Measurements from ENCODE around the gene AK2. TPM values are rescaled to one million over a fixed set of nuclear protein-coding genes. Genes with fewer than 3 reads are reported as not detected.
A peak's percentile ranks its signal among the peaks of the same experiment; 100 is the strongest.
"Not testable (repeated sequence)": the region's sequence is repeated elsewhere in the genome, so short reads cannot be mapped to it uniquely, and the experiment has no call there.

AK2 gene
- total RNA-seq, 1 experiment from 2014 or later = 213 TPM

GRCh38 chr1:32973458-32973857 is 63.2 kb downstream of the AK2 start:
- TSS peak; percentile 99 for BruUV-seq (replicated peaks)
- Histone ChIP-seq H3K9ac (ENCODE audit: low read length) (peak overlapping the region; percentile 55; the same call in 1 of the 2 replicates), H3K4me2 (ENCODE audit: low read length) (peak overlapping the region; percentile 89), H3K4me1 (ENCODE audit: insufficient read depth, low read length) (peaks cover 18% of the 10 kb centered on the region; the same call in 1 of the 2 replicates), H2AFZ (ENCODE audit: low read length) (peak overlapping the region; percentile 89; the same call in 1 of the 2 replicates)
- intact Hi-C loops (cut with micrococcal nuclease); DNase-seq; H3K36me3 ChIP-seq (ENCODE audit: low read depth, low read length); H4K20me1 ChIP-seq (ENCODE audit: low read length); H3K9me2 ChIP-seq (replicated peaks; ENCODE audit: low read length); ATAC-seq; H3K4me3 ChIP-seq (ENCODE audit: low read length); POLR2A ChIA-PET (ENCODE audit: unreplicated experiment); H3K79me2 ChIP-seq (ENCODE audit: low read length); H3K27me3 ChIP-seq (ENCODE audit: low read length); H3K9me3 ChIP-seq (ENCODE audit: low read length); CTCF ChIA-PET; H3F3A ChIP-seq (ENCODE audit: low read length, unreplicated experiment); H3K27ac ChIP-seq (ENCODE audit: low read length): not testable (repeated sequence)

- peak overlapping the region; percentile 89 for H2AFZ ChIP-seq (ENCODE audit: low read length)
Observed at GRCh38 chr1:32972814-32973428, 63.8 kb downstream of the AK2 start.

DNA sequence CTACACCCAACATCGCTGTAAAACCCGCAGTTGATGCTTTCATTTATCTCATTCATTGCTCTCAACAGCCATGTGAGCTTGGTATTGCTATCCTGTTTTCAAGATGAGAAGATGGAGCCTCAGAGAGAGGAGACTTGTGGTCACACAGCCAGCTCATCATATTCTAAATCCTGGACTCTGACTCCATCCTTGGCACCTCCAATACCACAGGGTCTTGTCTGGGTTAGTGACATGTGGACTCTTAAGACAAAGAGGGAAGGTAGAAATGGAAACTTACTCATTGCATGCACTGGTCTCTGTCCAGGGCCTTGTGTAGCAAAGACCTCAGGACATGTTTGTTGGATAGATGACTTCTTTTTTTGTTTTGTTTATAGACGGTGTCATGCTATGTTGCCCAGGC is 65.1 kb downstream of the AK2 start:
- no peaks in the 10 kb centered on the region for H4K20me1 ChIP-seq (ENCODE audit: low read length)
- H3K9me2 ChIP-seq (replicated peaks; ENCODE audit: low read length) = no peaks in the 10 kb centered on the region
- ATAC-seq (no peak), DNase-seq (no peak)
- TF ChIP-seq CTCF (conservative IDR thresholded peaks at IDR 0.05; ENCODE audit: low read depth, low read length) = no peak
- TF ChIP-seq EZH2 (IDR thresholded peaks at IDR 0.05; ENCODE audit: low read length, unreplicated experiment) = no peak
- TF ChIP-seq EZH2phosphoT487 (IDR thresholded peaks at IDR 0.05; ENCODE audit: borderline replicate concordance, low read length) = no peak
- H3K36me3 ChIP-seq (ENCODE audit: low read depth, low read length) = no peaks in the 10 kb centered on the region
- H3K79me2 ChIP-seq (ENCODE audit: low read length) = no peaks in the 10 kb centered on the region
- no peak overlapping the region for H3K4me2 ChIP-seq (ENCODE audit: low read length)
- H3K9ac ChIP-seq (ENCODE audit: low read length) = no peak overlapping the region
- no peak overlapping the region for H3K4me3 ChIP-seq (ENCODE audit: low read length)
- H3K27me3 ChIP-seq (ENCODE audit: low read length) = no peaks in the 10 kb centered on the region
- intact Hi-C loops (cut with micrococcal nuclease) = no loop called here
- no peaks in the 10 kb centered on the region for H3F3A ChIP-seq (ENCODE audit: low read length, unreplicated experiment)
- no peak overlapping the region for H3K27ac ChIP-seq (ENCODE audit: low read length)
- no TSS peak for BruUV-seq (replicated peaks)
- H3K9me3 ChIP-seq (ENCODE audit: low read length) = no peaks in the 10 kb centered on the region
- CTCF ChIA-PET = interaction anchor here (1.1 kb wide), 1 partner anchor 36 kb away, joined by 3 read pairs; no protein-coding TSS in a partner anchor
- H3K4me1 ChIP-seq (ENCODE audit: insufficient read depth, low read length) = peaks cover 25% of the 10 kb centered on the region; the same call in 1 of the 2 replicates
- no peak overlapping the region for H2AFZ ChIP-seq (ENCODE audit: low read length)
- POLR2A ChIA-PET (ENCODE audit: unreplicated experiment) = interaction anchor here (0.6 kb wide), 1 partner anchor 228 kb away, joined by 3 read pairs; no protein-coding TSS in a partner anchor

More at GRCh38 chr1:32972814-32973428, 63.8 kb downstream of the AK2 start:
- CTCF ChIA-PET = interaction anchor here (1.1 kb wide), 1 partner anchor 34 kb away, joined by 3 read pairs; no protein-coding TSS in a partner anchor
- Histone ChIP-seq H3F3A (ENCODE audit: low read length, unreplicated experiment) (no peaks in the 10 kb centered on the region), H3K4me2 (ENCODE audit: low read length) (peak overlapping the region; percentile 89), H3K79me2 (ENCODE audit: low read length) (no peaks in the 10 kb centered on the region), H3K4me1 (ENCODE audit: insufficient read depth, low read length) (peaks cover 23% of the 10 kb centered on the region; the same call in 1 of the 2 replicates), H3K27me3 (ENCODE audit: low read length) (no peaks in the 10 kb centered on the region), H3K9ac (ENCODE audit: low read length) (peak overlapping the region; percentile 55), H4K20me1 (ENCODE audit: low read length) (no peaks in the 10 kb centered on the region), H3K9me2 (replicated peaks; ENCODE audit: low read length) (no peaks in the 10 kb centered on the region), H3K4me3 (ENCODE audit: low read length) (peak overlapping the region; percentile 69), H3K27ac (ENCODE audit: low read length) (no peak overlapping the region), H3K9me3 (ENCODE audit: low read length) (no peaks in the 10 kb centered on the region), H3K36me3 (ENCODE audit: low read depth, low read length) (no peaks in the 10 kb centered on the region)
- ATAC-seq (peak; percentile 90), DNase-seq (peak; percentile 67)
- intact Hi-C loops (cut with micrococcal nuclease) = no loop called here
- POLR2A ChIA-PET (ENCODE audit: unreplicated experiment) = interaction anchor here (0.8 kb wide), 1 partner anchor 19 kb away, joined by 3 read pairs; no protein-coding TSS in a partner anchor
- no TSS peak for BruUV-seq (replicated peaks)
- TF ChIP-seq EZH2 (IDR thresholded peaks at IDR 0.05; ENCODE audit: low read length, unreplicated experiment) (no peak), EZH2phosphoT487 (IDR thresholded peaks at IDR 0.05; ENCODE audit: borderline replicate concordance, low read length) (no peak), CTCF (conservative IDR thresholded peaks at IDR 0.05; ENCODE audit: low read depth, low read length) (no peak)

Measured in PC-3 (cell line).